HG03108 (cell line): Measurements from ENCODE around the gene ANO6.
"Not testable (repeated sequence)": the region's sequence is repeated elsewhere in the genome, so short reads cannot be mapped to it uniquely, and the experiment has no call there.

ENCODE experiments used
- ATAC-seq: cut with Tn5 transposase; IDR thresholded peaks from one replicate; pipeline ENCODE4 v1.9.1; 2021; ENCODE audit warnings: moderate library complexity; ENCODE audit not compliant: unreplicated experiment

ANO6 gene

DNA sequence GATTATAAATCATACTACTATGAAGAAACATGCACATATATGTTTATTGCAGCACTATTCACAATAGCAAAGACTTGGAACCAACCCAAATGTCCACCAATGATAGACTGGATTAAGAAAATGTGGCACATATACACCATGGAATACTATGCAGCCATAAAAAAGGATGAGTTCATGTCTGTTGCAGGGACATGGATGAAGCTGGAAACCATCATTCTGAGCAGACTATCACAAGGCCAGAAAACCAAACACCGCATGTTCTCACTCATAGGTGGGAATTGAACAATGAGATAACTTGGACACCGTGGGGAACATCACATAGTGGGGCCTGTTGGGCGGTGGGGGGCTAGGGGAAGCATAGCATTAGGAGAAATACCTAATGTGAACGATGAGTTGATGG lies 181.6 kb downstream of the ANO6 start:
- not testable (repeated sequence) for ATAC-seq

DNA sequence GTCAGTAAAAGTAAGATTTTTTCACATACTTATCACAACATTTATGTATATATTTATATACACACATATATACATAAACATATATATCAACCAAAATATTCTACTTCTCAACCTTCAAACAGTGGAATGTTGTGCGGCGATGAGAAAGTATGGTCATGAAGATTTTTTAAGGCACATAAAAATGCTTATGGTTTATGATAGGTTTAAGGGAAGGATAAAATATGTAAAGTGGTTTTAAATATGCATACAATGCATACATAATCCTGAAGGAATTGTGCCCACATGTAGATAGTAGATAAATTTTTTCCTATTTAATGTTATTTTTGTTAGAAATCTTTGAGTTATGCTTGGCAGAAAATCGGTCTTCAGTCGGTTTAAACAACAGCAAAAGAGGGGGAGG lies 182.7 kb downstream of the ANO6 start:
- no peak for ATAC-seq

DNA sequence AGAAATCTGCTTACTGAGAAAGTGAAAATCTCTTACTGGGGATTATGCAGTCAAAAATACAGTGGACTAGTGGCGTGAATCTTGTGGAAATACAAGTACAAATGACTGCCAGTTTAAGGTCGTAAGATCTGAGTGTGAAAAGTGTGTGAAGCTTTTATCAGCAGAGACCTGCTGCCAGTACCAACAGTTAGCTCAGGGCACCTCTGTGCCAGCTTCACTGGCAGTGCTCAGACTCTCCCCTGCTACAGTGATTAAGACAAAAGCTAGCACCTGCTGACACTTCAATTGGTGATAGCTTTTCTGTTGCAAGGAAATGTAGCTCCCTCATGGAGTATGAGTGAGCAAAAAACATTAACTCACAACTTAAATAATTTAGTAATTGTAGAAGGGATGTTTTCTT lies 185.1 kb downstream of the ANO6 start:
- no peak for ATAC-seq

DNA sequence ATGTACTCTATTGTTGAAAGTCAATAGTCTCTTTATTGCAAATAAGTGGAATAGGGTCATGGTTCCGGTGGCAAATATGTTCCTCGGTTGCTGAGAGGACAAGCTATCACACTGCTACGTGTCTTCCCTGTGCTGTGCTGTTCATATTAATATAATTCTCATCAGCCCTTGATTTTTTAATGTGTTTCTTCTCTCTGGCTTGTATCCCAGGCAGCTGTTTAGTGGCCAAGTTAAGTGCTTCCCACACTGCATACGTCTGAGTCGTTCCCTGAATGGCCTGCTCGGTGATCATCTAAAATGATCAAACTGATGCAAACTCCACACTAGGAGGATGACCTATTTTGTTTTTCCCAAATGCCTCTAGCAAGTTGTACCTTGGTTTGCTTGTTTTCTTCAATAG lies 186.4 kb downstream of the ANO6 start:
- ATAC-seq = no peak

DNA sequence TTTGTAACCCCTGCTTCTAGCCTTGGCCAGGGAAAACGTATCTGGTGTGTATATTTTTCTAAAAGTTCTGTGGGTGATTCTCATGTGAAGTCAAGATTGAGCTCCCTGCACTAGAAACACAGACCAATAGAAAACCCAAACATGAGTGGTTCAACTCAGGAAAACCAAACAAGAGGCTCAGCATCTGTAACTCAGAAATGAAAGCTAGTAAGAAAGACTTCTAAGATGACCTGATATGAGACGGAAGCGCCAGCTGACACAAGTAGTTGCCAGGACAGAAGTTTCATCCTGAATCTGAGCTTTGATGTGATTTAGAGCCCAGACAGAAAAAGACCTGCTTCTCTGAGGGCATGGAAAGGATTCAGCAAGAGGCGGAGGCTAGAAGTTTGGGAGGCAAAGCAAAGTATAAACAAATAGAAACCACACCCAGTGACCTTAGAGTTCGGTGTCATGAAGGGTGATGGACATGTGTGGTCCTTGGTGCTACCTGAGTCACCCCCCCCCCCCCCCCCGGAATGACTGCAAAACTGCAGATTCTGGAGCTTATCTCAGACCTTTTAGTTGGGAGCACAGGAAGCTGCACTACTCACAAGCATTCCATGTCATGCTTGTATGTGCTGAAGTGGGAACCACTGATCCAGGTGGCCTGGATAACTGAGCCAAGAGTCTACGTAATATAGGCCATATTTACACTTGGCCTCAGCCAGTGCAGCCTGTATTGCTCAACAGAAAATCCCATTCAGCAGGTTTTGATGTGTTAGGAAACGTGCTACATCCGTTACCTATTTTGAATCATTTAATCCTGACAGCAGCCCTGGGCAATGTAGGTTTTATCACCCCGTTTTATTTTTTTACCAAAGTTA lies 191.3 kb downstream of the ANO6 start:
- no peak for ATAC-seq

DNA sequence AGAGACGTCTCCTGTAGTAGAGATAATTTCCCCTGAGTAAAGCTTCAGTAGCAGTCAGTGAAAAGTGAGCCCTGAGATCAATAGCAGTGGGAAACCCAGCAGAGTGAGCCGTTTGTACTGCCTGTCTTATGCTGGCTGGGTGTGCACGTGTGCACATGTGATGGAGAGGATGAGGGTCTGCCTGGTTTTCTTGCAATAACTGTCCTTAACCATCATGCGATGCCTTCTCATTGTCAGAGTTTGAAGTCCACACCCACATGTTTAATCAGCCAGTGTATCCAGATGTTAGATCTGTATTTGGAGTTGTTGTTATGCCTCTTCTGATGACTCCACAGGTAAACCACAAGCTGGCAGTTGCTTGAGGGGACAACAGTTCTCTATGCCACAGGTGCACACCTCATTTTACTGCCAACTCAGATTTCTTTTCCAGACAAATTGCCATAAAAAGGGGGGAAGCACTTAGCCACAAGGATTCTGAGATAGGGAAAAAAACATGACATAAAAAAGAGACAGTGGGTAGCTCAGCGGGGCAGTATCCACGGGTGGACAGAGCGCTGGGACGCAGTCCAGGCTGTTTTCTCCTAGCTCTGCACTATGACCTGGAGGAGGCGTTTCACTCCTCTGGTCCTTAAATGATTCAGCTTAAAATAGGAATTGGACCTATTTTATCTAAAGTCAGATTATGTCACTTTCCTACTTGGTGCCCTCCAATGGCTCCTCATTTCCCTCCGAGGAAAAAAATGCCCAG lies 192.3 kb downstream of the ANO6 start:
- ATAC-seq = no peak

DNA sequence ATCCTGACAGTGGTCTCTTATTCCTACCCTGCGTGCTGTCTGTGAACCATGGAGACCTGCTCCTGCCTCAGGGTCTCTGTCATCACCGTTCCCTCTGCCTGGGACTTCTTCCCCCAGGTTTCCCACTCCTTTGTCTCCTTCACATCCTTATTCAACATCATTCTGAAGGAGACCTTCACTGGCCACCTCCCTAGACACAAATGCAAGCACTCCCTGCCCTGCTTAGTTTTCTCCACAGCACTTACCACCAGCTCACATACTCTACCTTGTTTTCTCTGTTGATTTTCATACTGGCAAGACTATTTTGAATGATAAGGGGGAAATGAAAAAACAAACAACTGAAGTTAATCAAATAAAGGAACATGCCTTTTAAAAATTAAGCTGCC lies 192.8 kb downstream of the ANO6 start:
- no peak for ATAC-seq

DNA sequence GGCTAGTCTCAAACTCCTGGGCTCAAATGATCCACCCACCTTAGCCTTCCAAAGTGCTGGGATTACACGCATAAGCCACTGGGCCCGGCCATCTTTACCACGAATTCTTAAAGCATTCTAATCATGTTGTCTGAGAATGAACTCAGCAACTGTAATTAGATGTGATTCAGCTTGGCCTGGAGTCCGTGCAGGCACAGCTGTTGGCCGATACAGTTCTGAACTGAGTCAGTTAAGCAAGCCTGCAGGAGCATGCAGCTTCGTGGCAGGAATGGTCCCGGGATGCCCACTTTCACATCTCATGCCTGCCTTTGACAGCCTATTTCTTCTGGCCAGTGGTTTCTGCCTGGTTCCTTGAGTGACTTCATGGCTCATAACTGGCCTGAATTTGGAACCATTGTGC lies 194.1 kb downstream of the ANO6 start:
- ATAC-seq = no peak

DNA sequence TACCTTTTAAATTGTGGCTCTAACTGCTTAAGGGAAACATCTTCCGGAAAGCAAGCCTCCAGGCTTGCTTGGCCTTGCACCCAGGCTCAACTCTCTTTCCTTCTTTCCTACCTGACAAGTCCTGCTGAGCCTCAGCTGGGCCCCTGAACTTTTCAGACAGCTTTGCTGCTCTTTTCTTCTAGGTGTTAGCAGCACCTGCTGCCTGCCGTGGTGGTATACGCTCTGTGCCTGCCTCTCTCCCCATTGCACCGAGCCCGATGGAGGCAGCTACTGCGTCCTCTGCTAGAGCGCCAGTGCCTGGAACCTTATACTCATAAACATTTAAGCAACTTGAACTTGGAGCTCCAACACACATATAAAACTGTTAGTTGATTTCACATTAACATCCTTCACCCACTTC lies 195.7 kb downstream of the ANO6 start:
- ATAC-seq = no peak

DNA sequence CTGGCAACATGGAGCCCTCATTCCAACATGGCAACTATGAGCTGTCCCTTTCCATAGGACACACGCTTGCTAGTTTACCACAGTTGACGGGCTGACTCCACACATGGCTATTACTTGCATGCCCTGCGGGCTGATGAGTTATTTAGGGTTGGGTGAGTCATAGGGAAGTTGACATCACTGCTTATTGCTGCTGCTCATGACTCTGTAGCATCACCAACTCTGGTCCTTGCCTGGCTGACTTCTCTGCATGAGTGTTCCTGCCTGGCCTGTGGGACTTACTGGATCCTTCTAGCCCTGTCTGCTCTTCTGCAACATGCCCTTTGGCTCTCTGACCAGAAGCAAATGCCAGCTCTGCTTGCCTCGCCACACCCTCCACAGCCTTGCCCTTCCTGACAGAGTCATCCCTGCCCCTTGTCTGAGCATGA lies 199.5 kb downstream of the ANO6 start:
- peak; percentile 84 for ATAC-seq

DNA sequence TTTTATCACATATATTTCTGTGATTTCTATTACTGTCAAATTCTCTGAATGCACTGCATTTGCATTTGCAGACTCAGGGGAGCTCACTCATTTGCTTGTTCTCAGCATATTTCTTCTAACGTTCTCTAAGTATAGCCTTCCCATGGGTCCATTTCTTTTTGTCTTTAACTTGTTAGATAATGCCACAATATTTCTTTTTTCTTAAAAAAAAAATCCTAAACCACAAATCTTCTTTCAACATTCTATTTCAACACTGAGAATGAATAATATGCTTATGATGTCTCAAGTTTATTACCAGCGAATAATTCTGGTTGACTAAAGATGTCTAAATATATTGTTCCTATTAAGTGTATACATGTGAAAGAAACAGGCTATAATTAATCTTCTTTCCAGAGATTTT lies 200.2 kb downstream of the ANO6 start:
- no peak for ATAC-seq

DNA sequence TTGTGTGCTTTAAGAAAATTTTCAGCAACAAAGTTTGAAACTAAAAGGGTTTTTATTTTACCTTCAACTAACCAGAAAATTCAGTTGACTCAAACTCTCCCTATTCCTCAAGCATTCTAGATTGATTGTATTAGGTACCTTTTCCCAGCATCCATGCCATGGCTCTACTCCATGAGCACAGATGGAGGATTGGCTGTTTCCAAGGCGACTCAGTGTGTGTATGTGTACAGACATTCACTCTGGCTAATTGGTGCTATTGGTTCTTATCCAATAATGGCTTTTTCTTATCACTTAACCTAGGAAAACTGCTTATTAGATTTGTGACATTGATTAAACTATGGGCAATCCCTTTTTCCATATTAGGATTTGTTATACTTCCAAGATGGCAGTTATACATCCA lies 202.6 kb downstream of the ANO6 start:
- no peak for ATAC-seq

DNA sequence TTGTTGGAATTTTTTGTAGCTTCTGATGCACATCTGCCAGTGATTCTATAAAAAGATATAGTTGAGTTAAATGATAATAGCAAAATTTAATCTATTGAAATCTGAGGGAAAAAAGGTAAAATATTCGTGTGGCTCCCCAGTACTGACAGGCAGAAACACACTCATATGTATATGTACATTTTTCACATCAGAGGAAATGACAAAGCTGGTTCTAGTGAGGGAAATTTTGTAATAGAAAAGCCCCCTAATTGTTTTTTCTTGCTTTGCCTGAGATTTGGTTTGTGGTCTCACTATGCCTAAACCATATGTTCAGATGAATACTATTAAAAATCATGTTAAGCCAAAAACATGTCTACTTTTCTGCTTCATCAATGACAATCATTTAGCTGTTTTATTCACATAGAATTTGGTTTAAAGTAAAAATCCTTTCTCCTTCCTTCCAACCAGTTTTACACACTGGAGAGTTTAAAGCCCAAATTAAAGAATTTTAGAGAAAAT lies 203.5 kb downstream of the ANO6 start:
- ATAC-seq = no peak

DNA sequence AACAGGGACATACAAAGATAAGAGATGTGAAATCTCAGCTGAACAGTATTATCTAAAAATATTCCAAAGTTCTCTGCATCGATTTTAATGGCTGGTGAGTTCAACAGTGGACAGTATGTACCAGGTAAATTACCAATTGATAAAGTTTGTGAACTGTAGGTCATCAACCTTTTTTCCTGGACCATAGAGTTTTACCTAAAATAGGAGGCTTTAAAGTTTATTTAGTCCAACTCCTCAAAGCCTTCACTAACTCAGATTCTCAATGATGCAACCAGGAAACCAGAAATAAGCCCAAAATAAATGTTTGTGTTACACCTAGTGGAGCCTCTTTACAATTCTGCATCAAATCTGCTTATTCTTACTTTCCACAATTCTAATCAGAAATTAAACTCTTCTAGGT lies 205.8 kb downstream of the ANO6 start:
- no peak for ATAC-seq

DNA sequence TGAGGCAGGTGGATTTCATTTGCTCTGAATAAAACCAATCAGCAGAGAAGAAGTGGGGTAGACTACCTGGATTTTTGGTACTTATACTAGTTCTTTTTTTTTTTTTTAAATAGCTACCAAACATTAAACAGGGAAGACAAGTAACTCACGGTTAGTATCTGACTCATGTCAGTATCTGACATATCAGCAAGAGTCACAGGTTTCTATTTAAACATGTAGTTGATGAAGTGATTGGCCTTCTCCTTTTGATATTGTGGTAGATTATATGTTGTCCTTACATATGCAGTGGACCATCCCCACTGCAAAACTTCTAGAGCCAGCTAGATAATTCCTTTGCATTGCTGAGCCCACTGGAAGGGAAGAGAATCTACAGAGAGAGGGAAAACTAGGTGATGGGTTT lies 208.0 kb downstream of the ANO6 start:
- no peak for ATAC-seq

DNA sequence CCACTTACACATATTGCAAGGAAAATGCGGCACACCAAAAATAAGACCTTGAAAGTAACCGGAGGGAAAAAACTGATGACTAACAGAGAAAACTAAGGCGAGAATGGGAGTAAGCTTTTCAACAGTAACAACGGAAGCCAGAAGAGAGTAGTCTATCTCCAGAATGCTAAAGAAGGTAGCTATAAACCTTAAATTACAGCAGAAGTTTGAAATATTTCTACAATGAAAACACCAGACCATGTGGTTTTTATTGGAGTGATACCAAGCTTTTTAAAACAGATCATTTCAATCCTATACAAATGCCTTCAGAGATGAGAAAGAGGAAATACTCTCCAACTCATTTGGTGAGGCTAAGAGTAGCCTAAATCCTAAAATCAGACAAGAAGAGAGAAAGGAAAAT lies 209.5 kb downstream of the ANO6 start:
- no peak for ATAC-seq

DNA sequence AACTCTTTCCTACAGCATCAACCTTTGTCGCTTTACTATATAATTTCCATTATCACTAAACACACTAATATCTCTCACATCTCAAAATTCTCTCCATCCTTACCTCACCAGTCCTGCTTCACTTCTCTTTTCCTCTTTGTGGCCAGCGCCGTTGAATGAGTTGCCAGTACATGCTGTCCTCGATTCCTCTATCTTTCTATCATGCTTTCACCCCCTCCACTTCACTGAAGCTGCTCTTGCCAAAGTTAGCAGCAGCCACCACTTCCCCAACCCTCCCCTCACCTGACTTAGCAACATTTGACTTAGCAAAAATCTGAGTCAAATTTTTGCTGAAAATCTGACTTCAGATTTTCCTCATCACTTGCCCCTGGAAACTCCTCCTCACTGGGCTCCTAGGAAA lies 210.4 kb downstream of the ANO6 start:
- ATAC-seq = no peak

DNA sequence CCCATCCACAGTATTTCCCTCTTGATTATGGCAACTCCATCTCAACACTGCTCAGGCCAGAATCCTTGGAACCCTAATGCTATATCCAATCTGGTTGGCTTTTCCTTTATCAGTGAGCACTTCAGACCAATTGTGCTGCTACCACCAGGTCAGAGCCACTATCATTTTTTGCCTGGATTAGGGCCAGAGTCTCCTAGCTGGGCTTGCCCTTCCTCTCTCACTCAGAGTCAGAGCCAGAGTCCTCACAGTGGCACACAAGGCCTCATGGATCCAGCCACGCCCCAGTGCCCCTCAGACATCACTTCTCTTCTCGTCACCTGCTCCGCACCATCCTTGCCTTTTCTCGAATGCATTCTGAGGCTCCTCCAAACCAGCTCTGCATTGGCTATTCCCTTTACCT lies 211.1 kb downstream of the ANO6 start:
- ATAC-seq = no peak

DNA sequence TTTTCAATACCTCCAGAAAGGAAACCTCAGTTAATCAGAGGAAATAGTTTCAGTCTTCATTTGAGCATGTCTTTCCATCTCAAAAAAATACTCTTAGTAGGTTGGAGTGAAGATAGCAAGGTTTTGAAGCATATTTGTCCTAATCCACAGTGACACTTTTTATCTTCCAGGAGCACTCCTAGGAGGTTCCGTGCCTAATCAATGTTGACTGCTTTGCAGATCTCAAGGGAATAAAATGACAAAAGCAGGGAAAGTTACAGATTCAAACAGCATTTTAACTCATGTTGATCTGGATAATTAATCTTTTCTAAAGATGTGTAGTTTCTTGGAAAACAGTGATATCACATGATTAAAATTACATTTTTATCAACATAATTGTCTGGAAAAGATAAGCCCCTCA lies 213.9 kb downstream of the ANO6 start:
- no peak for ATAC-seq

DNA sequence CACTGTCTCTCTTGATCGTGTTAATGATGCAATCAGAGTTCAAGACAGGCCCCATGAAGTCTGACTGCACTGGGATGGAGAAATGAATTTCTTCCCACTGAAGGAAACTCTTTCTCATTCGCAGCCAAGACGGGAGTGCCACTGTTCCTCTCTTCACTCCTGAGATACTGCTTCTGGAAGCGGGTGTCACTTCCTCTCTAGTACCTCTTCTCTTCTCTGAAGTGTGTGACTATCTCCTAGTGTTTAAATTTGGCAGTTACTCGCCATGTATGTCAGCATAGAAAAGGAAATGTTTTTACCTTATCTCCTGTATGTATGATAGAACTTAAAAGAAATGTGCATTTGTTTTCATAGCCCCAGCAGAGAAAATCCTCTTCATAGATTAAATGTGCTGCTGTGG lies 215.2 kb downstream of the ANO6 start:
- no peak for ATAC-seq

DNA sequence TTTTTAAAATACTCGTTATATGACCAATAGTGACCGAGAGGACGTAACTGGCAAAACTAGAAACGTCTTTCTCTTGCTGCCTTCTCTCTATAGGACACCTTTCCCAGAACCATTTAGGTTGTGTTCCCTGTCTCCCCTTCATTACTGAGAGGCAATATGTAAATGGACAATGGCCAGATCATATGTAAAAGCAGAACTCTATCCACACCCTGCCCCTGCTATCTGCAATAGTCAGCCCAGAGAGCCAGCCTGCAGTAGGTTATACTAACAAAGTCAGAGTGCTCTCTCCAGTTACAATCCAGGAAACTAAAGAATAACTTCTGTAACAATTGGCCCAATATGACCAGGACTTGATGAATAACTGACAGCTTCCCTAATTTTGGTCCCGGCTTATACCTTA lies 216.8 kb downstream of the ANO6 start:
- no peak for ATAC-seq

DNA sequence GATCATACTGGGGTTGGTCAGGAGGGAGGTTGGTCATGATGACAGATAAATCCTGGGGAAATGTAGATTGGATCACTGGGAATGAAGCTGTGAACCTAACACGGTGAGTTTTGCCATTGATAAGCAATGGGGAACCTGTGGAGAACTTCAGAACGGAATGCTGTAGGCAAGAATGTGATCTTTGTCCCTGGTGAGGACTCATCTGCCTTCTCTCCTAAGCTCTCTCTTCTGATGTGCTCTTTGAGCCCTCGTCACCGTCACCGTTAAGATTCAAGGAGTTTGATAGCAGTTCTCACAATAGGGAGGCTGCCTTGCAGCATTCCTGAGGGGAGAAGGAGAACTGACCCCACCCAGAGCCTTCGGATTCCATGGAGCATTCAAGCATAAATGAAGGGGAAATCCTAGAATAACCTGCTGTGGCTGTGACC lies 217.6 kb downstream of the ANO6 start:
- ATAC-seq = no peak
